OCI-LY7 (cell line): ENCODE data around the gene FAM111B.

Source experiments
- EZH2phosphoT487 ChIP-seq: fragments of 200-600 bp; sonication (generic); IDR thresholded peaks from 2 replicates; pipeline ENCODE4 v1.6.1; 2018; ENCODE audit warnings: low read depth, borderline replicate concordance, mild to moderate bottlenecking, mixed run types, antibody characterized with exemption, low read length, moderate library complexity, mixed read lengths
- TF ChIP-seq, protein P1 (sequence below): fragments of 200-600 bp; sonication (generic); conservative IDR thresholded peaks from 2 replicates; pipeline ENCODE4 v1.5.1; 2014; ENCODE audit warnings: mild to moderate bottlenecking, antibody characterized with exemption, low read length, moderate library complexity, mixed read lengths

DNA sequence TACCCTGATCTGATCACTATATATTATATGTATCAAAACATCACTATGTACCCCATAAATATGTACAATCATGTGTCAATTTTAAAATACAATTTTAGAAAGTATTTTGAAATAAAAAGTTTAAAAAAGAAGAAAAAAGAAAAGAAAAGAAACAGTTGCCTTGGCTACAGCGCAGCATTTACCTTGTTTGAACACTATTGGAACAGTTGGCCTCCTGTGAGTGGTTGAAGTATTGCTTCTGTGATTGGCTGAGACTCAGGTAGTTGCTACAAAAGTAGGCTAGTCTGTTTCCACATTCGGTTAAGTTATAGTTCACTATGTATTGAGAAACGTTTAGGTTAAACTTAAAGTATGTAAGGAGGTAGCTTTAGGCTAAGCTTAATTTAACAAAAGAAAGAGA is 57.0 kb downstream of the FAM111B start:
- TF ChIP-seq, protein P1, sequence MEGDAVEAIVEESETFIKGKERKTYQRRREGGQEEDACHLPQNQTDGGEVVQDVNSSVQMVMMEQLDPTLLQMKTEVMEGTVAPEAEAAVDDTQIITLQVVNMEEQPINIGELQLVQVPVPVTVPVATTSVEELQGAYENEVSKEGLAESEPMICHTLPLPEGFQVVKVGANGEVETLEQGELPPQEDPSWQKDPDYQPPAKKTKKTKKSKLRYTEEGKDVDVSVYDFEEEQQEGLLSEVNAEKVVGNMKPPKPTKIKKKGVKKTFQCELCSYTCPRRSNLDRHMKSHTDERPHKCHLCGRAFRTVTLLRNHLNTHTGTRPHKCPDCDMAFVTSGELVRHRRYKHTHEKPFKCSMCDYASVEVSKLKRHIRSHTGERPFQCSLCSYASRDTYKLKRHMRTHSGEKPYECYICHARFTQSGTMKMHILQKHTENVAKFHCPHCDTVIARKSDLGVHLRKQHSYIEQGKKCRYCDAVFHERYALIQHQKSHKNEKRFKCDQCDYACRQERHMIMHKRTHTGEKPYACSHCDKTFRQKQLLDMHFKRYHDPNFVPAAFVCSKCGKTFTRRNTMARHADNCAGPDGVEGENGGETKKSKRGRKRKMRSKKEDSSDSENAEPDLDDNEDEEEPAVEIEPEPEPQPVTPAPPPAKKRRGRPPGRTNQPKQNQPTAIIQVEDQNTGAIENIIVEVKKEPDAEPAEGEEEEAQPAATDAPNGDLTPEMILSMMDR: no peak
- TF ChIP-seq EZH2phosphoT487: no peak
